GM21390 (cell line): ENCODE data around the gene ZNF563.
"Not testable (repeated sequence)": the region's sequence is repeated elsewhere in the genome, so short reads cannot be mapped to it uniquely, and the experiment has no call there.

Source experiments
- ATAC-seq: cut with Tn5 transposase; IDR thresholded peaks from one replicate; pipeline ENCODE4 v1.9.1; 2021; ENCODE audit not compliant: unreplicated experiment

The ZNF563 gene

DNA sequence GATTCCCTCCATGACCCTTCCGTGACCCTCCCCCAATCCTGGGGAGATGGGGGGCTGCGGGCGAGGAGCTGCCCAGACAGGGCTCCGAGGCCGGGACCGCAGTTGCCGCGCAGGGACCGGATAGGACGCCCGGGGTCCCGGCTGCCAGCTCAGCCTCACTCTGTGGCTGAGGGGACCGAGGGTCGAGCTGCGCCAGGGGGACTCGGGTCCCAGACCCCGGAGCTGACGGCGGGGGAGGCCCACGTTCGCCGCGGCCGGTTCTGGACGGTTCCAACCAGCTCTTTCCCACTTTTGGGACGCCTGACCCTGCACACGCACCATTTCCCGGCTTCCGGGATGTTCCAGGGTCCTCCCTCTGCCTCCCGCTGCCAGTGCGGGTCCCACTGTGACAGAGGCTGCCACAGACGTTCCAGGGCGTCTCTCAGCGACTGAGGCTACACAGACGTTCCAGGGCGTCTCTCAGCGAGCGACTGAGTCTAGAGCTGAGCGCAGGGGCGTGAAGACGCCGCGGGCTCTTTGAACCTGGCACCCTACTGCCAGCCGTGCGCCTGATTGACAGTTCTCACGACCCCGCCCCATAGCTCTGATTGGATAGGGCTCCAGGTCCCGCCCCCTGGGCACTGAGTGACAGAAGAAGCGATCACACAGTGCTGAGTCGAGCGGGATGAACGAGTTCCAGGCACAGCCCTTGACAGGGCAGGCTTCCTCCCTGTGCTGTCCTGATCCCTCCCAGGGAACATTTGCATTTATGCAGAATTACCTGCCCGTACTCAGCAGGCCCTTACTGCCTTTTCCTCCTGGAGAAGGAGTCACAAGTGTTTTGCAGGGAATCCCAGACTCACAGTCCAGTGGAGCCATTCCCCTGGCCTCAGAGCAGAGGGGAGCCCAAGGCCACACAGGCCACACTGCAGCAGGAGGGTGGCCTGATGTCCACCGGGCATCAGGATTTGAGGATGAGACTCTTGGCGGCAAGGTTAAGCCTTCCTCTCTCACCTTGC, at the start of gene ZNF563:
Gene ZNF563, minus strand, starts transcription at position 472 of the 998 bp plus-strand sequence. Its CDS starts 151 bp downstream, at position 321.
- peak; percentile 82 for ATAC-seq

DNA sequence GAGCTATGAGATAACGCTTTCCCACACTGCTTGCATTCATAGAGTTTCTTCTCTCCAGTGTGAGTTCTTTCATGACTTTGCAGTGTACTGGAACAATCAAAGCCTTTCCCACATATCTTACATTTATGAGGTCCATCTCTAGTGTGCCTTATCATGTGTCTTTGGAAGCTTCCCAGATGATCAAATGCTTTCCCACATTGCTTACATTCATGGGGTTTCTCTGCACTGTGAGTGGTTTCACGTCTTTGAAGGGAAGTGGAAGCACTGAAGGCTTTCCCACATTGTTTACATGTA, 47.0 kb upstream of the ZNF563 start:
- ATAC-seq: no peak

DNA sequence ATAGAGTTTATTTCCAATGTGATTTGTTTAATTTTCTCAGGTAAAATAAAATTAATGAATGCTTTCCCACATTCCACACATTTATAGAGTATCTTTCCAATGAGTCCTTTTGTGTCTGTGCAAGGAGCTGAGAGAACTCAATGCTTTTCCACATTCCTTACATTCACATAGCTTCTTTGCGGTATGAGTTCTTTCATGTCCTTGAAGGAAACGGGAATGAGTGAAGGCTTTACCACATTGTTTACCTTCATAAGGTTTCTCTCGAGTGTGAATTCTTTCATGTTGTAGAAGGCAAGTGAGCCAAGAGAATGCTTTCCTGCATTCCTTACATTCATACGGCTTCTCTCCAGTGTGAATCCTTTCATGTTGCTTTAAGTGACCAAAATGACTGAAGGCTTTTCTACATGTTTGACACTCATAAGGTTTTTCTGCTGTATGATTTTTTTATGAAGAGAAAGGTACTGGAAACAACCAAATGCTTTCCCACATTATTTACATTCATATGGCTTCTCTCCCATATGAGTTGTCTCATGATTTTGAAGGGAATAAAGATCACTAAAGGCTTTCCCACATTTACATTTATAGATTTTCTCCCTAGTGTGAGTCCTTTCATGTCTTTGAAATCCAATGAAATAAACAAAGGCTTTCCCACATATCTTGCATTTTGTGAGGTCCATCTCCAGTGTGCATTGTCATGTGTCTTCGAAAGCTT, 46.5 kb upstream of the ZNF563 start:
- no peak for ATAC-seq

DNA sequence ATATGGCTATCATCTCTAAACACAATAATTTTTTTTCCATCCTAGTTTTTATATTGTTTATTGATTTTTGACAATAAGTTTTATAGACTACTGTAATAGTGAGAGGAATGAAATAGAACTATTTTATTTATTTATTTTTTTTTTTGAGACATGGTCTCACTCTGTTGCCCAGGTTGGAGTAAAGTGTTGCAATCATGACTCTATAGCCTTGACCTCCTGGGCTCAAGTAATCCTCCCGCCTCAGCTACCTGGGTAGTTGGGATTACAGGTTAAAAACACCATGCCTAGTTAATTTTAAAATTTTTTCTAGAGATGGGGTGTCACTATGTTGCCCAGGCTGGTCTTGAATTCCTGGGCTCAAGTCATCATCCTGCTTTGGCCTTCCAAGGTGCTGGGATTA, 40.6 kb upstream of the ZNF563 start:
- ATAC-seq: no peak

DNA sequence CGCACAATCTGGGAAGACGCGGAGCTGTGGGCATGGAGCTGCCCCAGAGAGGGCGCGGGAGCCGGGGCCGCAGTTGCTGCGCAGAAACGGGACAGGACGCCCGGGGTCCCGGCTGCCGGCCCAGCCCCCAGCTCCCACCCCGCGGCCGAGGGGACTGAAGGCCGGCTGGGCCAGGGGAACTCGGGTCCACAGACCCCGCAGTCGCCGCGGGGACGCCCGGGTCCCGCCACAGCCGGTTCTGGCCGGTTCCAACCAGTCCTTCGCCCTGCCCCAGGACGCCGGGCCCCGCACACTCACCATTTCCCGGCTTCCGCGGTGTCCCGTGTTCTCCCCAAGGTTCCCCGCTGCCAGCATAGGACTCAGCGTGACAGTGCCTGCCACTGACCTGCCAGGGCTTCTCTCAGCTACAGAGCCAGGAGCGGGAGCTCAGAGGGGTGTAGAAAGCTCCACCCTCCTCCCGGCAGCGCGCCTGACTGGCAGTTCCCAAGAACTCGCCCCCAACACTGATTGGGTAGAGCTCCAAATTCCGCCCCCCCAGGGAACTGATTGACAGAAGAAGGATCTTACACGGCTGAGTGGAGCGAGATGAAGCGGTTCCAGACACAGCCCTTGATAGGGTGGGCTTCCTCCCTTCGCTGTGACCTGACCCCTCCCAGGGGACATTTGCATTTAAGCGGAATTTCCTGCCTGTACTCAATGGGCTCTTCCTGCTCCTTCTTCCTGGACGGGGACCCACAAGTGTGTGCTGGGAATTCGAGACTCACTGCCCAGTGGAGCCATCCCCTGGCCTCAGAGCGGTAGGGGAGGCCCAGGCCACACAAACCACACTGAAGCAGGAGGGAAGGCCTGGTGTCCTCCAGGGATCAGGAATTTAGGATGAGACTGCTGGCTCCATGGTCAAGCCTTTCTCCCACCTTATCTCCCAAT, 32.1 kb upstream of the ZNF563 start, which contains the start of gene ZNF442:
Gene ZNF442, minus strand, starts transcription at position 448 of the 927 bp plus-strand sequence. CDS start 2,052 bp downstream, outside the sequence.
- peak; percentile 88 for ATAC-seq

DNA sequence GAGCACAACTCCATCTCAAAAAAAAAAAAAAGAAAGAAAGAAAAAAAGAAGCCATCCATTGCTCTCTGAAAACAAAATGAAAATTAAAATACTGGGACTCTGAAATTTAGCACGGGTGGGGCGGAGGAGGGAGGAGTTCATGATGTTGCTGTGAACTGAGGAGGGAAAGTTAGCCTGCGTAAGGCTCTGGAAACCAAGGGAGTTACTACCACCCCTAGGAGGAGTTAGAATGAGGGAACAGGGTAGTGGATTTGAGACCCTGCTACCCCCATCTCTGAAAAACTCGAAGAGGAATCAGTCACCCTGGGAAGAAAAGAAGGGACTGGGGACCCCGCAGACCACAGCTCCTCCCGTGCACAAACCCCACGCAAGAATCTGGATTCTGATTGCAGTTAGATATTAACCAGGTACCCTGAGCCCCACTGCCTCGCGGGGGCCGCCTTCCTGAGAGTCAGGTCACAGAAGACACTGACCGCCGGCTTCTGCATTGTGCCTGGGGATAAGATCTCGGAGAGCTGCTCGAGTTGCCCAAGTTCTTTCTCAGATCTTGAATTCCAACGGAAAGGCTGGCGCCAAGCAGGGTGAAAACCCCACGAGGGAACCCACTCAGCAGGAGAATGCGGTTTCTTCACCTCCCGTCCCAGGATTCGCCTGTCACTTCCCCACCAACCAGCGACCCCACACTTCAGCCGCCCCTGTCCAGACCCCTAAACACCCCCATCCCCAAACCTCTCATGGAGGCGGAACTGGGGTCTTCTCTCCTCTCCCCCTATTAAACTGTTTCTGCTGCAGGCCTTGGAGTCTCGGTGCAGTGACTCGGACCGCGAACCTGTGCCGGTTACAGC, 31.2 kb upstream of the ZNF563 start:
- no peak for ATAC-seq

DNA sequence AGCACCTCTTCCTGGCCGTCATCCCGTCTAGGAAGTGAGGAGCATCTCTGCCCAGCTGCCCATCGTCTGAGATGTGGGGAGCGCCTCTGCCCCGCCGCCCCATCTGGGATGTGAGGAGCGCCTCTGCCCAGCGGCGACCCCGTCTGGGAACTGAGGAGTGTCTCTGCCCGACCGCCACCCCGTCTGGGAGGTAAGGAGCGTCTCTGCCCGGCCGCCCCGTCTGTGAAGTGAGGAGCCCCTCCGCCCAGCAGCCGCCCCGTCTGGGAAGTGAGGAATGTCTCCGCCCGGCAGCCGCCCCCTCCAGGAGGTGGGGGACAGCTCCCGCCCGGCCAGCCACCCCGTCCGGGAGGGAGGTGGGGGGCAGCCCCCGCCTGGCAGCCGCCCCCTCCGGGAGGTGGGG, 28.8 kb upstream of the ZNF563 start:
- not testable (repeated sequence) for ATAC-seq

DNA sequence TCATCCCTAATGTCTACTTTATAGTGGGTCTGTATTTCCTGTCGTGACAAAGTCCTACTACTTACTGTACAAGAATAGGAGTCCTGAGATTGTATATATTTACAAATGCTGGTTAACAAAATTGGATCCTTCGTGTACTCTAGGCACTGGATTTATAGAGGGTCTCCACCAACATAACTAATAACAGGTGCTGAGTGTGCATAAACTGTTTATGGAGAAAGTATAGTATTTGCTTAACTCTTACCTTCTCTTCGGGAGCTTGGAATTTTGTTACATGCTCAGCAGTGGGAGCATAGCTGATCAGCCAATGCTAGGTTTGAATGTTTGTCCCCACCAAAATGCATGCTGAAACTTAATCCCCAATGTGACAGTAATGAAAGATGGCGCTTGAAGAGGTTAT, 19.9 kb upstream of the ZNF563 start:
- ATAC-seq: no peak

DNA sequence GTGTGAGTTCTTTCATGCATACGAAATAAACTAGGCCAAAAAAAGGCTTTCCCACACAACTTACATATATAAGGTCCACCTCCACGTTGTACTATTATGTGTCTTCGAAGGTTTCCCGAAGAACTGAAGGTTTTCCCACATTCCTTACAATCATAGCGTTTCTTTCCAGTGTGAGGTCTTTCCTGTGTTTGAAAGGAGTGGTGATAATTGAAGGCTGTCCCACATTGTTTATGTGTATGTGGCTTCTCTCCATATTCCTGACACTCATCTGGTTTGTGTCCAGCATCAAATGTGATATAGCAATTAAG, 17.4 kb upstream of the ZNF563 start:
- no peak for ATAC-seq

DNA sequence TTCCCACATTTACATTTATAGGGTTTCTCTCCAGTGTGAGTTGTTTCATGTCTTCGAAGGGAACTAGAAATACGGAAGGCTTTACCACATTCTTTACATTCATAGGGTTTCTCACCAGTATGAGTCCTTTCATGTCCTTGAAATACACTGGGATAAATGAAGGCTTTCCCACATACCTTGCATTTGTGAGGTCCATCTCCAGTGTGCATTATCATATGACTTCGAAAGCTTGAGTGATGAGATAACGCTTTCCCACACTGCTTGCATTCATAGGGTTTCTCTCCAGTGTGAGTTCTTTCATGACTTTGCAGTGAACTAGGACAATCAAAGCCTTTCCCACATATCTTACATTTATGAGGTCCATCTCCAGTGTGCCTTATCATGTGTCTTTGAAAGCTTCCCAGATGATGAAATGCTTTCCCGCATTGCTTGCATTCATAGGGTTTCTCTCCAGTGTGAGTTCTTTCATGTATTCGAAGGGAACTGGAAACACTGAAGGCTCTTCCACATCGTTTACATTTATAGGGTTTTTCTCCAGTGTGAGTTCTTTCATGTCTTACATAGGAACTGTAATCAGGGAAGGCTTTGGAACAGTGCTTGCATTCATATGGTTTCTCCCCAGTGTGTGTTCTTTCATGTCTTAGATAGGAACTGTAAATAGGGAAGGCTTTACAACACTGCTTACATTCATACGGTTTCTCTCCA, 16.9 kb upstream of the ZNF563 start:
- no peak for ATAC-seq

DNA sequence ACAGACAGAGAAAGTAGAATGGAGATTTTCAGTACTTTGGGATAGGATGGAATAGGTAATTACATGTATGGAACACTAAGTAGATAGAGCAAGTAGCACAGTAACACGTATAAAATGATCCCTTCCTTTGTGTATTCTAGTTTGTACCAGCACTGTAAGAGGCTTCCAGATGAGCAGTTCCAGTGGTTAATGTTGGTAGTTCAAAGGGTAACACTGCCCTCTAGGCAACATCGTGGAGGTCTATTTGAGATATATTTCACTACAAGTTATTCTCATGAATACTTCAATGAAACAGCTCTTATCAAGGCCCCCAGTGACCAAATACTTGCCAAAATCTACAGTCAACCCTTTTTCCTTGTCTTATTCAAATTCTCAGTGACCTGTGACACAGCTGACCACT, 13.5 kb upstream of the ZNF563 start:
- no peak for ATAC-seq

DNA sequence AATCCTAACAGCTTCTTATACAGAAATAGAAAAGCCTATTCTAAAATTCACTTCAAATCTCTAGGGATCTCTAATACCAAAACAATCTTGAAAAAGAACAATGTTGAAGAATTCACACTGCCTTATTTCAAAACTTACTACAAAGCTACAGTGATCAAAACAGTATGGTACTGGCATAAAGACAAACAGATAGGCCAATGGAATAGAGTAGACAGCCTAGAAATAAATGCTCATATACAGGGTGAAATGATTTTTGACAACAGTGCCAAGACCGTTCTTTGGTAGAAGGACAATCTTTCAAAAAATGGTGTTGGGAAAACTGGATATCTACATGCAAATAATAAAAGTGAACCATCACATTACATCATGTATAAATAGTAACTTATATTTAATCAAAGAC, 11.8 kb upstream of the ZNF563 start:
- no peak for ATAC-seq

DNA sequence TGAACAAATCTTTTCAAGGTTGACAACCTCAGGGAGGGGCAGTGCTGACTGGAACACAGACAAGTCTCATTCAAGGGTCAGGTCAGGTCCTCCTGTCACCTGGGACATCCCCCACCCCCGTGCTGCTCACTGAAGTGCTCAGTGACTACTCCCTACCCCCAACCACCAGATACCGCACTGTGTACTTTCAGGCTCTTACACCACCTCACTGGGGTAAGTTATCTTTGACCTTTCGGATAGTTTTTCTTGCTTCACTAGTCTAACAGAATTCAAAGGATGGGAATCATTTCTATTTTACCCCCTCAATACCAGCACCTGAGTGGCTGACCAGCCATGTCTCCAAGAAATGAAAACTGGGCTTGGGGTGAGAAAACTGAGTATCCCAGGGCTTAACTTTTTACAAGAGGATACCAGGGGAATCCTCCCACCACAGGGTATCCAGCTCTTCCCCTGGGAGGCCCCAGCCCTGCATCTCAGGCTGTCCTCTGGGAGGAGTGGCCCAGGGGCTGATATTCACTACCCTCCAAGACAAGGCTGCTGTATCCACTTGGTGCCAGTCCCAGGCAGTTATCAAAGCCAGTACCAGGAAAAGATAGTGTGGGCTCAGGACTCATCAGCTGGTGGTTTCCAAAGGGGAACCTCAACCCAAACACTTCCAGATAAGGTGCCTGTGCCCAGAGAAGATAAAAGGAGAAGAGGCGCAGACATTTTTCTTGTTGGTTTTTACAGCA, 2.1 kb downstream of the ZNF563 start:
- peak; percentile 36 for ATAC-seq

DNA sequence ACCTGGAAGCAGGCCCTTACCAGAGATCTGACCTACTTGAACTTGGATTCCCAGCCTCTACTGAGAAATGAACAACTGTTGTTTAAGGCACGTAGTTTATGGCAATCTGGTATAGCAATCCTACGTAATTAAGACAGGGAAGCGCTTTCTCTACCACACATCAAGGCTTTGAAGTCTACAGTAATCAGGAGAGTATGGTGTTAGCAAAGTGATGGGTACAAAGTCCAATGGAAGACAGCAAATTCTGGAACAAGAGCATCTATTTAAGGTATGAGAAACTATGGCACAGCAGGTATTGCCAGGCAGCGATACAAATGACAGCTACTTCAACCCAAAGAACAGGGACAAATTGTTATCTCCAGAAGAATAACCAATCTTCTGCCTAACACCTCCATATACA, 3.1 kb downstream of the ZNF563 start:
- no peak for ATAC-seq

DNA sequence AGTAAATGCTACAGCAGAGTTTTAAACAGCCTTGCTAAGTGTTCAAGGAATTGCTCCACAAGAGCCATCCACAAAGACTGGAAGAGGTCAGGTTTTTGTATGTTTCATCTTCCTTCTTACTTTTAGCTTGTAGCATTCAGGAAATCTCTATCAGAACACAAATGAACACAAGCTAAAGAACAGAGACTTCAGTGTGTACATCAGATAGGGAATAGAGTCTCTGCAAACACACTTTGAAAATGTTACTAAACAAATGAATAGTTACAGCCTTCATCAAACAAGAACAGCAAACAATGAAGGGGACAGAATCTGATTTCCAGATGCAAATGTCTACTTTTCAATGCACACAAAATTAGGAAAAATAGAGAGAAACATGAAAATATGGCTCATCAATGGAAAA, 7.7 kb downstream of the ZNF563 start:
- no peak for ATAC-seq

DNA sequence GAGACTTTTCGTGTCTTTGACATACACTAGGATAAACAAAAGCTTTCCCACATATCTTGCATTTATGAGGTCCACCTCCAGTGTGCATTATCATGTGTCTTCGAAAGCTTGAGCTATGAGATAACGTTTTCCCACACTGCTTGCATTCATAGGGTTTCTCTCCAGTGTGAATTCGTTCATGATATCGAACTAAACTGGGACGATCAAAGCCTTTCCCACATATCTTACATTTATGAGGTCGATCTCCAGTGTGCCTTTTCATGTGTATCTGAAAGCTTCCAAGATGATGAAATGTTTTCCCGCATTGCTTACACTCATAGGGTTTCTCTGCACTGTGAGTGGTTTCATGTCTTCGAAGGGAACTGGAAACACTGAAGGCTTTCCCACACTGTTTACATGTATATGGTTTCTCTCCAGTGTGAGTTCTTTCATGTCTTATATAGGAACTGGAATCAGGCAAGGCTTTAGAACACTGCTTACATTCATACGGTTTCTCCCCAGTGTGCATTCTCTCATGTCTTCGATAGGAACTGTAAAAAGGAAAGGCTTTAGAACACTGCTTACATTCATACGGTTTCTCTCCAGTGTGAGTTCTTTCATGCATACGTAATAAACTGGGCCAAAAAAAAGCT, 14.5 kb downstream of the ZNF563 start:
- ATAC-seq: no peak

DNA sequence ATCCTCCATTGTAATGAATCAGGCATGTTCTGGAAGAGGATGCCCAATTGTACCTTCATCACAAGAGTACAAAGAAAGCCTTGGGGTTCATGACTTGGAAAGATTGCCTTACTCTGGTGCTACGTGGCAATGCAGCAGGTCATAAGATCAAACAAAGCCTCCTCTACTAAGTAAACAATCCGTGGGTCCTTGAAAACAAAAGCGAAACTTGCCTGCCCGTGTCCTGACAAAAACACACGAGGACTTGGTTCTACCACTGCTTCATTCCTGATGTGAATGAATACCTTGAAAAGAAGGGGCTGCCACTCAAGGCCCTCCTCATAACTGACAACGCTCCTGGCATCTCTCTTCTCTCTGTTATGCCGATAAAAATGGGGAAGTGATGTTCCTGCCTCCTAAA, 18.9 kb downstream of the ZNF563 start:
- no peak for ATAC-seq

DNA sequence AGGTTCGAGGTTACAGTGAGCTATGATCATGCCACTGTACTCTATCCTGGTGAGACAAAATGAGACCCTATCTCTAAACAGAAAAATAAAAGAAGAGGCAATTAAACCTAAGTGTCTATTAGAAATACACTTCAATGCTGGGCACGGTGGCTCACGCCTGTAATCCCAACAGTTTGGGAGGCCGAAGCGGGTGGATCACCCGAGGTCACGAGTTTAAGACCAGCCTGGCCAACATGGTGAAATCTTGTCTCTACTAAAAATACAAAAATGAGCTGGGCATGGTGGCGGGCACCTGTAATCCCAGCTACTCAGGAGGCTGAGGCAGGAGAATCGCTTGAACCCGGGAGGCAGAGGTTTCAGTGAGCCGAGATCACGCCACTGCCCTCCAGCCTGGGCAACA, 24.5 kb downstream of the ZNF563 start:
- not testable (repeated sequence) for ATAC-seq

DNA sequence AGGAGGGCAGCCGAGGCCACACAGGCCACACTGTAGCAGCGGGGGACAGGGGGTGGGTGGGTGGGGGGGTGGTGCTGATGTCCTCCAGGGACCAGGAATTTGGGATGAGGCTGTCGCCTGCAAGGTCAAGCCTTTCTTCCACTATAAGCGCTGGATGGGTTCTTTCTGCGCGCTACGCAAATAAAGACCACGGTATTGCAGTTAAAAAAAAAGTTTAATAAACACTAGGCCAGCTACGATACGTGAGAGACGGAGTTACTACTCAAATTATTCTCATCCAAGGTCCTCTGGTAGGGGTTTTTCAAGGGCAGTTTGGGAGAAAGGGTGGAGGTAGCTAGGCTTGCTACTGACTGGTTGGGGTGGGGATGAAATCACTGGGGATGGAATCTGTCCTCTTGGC, 38.2 kb downstream of the ZNF563 start:
- no peak for ATAC-seq
